ENCODE measurements around the gene SUPV3L1.
"Not testable (repeated sequence)": the region's sequence is repeated elsewhere in the genome, so short reads cannot be mapped to it uniquely, and the experiment has no call there.

Gene SUPV3L1

DNA sequence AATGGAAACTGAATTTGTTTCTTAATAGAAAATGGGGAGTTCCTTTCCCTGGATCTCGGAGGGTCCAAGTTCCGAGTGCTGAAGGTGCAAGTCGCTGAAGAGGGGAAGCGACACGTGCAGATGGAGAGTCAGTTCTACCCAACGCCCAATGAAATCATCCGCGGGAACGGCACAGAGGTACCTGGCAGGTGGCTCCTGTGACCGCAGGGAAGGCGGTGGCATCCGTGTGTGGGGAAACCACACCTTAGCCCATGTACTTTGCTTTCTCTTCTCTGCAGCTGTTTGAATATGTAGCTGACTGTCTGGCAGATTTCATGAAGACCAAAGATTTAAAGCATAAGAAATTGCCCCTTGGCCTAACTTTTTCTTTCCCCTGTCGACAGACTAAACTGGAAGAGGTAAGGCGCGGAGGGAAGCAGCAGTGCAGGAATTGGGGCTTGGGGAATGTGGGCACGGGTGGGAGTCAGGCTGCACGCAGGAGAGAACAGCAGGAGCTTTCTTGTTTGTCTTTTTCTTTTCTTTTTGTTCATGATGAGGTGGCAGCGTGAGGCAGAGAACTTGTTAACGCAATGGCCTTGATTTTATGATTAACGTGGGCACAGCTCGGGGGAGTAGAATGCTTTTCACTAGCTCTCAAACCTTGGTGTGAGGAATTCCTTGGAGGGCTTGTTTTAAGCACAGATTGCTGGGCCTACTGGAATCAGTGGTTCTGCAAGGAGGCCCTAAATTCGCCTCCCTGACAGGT lies 52.9 kb downstream of the SUPV3L1 start:
- no peak for DNase-seq

DNA sequence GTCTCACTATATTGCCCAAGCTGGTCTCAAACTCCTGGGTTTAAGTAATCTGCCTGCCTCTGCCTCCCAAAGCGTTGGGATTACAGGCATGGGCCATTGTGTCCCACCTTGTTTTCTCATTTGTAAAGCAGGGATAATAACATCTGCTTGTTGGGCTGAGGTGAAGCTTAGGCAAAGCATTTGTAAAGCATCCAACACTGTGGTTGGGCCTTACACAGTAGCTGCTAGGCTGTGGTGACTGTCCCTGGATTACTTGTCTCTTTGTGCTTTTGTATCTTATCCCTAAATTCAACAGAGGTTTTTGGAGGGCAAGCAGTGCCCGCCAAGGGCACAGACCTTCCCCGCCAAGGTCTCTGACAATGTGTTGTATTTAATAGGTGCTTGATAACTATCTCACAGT lies 54.4 kb downstream of the SUPV3L1 start:
- DNase-seq = no peak

DNA sequence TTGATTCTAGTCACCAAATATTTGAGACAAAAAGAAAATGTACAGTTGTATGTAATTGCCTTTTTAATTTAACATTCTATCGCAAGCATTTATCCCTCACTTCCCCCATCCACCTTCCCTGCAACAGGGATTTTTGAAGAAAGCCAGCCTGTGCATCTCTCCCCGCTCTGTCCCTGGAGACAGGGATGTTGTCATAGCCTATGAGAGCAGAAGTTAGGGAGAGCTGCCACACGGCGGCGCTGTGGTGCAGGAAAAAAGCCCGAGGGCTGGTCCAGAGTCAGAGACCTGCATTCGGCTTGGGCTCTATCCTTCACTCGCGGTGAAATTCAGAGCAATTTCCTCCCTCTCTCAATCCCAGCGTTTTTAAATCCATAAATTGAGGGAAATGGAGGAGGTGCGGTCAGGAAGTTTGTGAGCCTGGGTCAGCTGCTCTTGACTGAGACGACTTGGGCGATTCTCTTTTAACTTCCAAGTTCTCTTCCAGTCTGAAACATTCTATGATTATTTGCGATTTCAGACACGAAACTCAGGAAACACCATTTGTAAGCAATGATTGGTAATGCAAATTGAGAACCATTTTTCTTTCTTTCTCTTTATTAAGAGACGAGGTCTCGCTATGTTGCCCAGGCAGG lies 57.6 kb downstream of the SUPV3L1 start:
- peak; percentile 74 for DNase-seq

DNA sequence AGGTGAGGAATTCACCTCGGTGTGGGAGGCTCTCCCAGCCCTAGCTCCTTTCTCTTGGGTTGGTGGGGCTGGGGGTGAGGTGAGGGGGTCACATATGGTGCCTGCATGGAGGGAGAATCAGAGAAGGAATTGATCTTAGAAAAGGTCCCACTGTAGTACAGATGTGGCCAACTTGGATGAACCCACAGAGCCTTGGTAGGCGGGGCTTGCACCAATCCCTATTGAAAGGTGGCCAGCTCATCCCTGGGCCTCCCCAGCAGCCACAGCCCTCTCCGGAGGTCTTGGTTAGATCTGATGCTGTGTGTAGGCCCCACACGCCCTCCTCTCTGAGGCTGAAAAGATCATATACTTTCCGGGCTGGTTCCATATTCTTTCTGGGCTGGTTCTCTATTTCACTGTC lies 59.1 kb downstream of the SUPV3L1 start:
- DNase-seq = no peak

DNA sequence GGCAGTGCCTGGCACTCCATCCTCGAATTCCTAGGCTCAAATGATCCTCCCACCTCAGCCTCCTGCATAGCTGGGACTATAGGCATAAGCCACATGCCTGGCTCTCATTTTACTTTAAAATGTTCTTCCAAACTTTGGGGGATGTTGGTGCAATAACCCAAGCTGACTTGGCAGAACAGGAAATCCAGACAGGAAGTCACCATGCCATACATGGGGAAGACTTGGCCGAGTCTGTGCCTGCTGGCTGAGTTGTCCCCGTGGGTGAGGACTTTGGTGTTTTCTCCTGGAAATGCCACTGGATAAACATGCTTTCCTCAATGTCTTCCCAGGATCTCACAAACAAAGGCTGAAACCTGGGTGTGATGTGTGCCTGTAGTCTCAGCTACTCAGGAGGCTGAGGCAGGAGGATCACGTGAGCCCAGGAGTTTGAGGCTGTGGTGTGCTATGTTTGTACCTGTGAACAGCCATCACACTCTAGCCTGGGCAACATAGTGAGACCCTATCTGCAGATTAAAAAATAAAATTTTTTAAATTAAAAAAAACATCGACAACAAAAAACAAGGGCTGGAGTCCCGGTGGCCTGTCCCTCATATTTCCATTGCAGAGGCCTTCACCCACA lies 59.9 kb downstream of the SUPV3L1 start:
- DNase-seq = no peak

DNA sequence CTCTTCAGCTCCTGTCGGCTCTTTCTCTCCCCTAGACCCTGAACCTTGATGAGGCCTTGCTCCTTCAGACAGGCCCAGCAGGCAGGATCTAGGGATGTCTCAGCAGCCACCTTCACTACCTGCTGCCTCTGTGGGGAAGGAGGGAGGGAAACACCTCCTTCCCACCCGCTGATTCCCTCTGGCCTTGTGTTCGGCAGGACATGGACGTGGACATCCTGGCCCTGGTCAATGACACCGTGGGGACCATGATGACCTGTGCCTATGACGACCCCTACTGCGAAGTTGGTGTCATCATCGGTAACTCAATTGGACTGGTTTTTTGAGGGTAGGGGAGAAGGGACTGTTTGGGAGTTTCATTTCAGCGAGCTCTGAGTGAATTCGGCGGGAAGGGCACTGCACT lies 60.4 kb downstream of the SUPV3L1 start:
- DNase-seq = no peak

DNA sequence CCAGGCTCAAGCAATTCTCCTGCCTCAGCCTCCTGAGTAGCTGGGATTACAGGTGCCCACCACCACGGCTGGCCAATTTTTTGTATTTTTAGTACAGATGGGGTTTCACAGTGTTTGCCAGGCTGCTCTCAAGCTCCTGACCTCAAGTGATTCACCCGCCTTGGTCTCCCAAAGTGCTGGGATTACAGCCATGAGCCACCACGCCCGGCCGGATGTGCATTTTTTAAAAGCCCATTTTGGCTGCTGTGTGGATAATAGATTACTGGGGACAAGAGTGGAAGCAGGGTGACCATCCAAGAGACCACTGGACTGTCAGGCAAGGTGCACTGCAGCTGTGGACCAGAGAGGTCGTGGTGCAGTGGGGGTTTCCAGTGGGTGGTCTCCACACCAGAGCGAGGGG lies 61.5 kb downstream of the SUPV3L1 start:
- no peak for DNase-seq

DNA sequence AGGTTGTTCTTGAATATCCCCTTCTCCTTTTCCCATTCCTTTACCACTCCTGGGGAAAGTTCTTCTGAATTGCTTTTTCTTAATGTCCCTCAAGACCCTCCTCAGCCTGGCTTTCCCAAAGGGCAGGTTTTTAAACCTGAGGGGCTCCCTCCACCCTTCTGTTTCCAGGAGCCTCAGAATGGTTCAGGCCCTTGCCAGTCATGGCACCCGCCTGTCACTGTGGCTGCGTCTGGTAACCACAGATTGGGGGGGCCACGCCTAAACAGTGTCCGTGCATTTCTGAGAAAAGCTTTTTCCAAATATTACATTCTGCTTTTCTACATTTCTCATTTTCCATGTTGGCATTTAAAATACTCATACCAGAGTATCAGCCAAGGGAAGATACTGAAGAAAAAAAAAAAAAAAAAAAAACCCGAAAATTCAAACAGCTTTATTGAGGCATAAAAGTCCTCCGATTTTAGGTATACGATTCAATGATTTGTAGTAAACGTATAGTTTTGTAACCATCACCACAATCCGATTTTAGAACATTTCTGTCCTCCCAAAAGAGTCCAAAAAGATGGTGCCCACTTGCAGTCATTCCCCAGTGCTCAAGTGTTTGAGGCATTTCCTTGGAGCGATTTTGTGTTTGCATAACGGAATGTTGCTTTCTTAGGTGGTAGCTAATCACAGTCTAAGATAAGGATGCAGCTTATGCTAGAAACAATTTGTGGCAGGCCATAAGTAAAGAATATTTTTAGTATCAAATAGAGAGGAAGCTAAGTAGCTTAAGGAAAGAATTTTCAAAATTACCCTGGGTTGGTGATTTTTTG lies 62.2 kb downstream of the SUPV3L1 start:
- DNase-seq = no peak

DNA sequence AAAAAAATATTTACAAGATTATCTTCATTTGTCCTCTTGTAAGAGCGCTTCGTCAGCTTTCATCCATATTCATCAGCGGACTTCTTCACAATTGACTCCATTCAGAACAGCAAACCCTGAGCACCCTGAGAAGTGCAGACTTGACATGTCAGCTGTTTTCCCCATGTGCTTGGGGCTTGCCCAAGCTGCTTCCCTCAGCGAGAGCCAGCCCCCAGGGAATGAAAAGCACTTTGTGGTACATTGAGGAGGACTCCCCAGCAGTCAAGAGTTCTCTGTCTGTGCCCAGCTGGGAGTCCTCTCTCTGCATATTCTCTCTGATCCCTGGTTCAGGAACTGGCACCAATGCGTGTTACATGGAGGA lies 62.8 kb downstream of the SUPV3L1 start:
- no peak for DNase-seq

DNA sequence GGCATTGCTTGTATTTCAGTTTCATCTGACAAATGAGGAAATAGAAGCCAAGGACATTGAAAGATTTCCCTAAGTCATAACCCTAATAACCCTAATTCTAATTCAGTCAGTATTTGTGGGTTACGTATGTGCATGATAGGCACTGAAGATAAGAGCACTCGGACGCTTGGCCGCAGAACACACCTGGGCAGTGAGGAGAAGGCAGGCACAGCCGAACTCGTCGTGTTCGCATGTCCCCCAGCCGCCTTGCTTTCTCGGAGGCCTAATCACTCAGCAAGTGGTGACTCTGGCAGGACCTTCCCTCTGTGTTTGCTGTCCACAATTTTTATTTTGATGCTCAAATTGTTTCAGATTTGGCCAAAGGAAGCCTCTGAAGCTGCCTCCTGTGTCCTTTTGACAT lies 63.8 kb downstream of the SUPV3L1 start:
- DNase-seq = no peak

DNA sequence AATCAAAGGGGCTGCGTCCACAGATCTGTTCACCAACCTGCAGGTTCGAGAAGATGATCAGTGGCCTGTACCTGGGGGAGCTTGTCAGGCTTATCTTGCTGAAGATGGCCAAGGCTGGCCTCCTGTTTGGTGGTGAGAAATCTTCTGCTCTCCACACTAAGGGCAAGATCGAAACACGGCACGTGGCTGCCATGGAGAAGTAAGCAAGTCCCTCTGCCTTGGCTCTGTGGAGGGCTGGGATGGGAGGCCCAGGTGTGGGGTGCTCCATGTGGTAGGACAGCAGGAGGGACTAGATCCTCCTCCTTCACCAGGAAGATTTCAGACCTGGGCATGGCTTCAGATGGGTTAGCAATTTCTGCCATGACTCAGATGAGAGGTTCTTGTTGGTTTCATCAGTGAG lies 66.0 kb downstream of the SUPV3L1 start:
- no peak for DNase-seq

DNA sequence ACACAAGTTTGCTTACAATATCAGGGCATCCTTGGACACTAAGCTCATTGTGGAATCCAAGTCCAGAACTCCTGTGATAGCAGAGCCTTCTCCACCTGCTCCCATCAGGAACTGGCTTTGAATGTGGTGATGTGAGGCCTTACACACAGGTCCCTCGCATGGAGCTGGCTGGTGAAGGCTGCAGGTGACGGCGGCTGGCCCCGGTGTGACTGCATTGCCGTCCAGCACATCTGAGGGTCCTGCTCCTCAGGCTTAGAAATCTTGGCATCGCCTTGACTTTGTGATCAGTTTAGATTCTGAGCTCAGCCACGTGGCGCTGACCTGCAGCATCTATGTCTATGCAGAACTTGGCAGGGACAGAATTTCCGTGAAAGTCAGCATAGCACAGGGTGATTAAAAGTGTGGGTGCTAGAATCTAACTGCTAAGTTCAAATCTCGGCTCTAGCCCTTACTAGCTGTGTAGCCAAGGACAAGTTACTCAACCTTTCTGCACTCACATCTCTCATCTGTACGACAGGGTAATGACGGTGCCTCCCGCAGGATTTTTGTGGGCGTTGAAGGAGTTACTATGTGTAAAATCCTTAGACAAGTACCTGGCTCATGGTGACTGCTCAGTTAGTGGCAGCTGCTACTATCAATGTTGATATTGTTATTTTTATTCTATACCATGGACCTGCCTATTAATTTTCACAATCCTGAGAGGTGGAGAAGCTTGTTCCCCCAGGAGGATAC lies 66.7 kb downstream of the SUPV3L1 start:
- no peak for DNase-seq

DNA sequence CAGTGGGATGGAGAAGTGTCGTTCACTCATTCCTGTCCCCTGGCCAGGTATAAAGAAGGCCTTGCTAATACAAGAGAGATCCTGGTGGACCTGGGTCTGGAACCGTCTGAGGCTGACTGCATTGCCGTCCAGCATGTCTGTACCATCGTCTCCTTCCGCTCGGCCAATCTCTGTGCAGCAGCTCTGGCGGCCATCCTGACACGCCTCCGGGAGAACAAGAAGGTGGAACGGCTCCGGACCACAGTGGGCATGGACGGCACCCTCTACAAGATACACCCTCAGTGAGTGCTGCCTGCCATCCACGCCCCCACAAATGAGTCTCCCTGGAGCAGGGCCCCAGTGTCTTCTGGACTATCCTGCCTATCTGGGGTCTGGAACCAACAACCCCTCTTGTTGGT lies 67.3 kb downstream of the SUPV3L1 start:
- no peak for DNase-seq

DNA sequence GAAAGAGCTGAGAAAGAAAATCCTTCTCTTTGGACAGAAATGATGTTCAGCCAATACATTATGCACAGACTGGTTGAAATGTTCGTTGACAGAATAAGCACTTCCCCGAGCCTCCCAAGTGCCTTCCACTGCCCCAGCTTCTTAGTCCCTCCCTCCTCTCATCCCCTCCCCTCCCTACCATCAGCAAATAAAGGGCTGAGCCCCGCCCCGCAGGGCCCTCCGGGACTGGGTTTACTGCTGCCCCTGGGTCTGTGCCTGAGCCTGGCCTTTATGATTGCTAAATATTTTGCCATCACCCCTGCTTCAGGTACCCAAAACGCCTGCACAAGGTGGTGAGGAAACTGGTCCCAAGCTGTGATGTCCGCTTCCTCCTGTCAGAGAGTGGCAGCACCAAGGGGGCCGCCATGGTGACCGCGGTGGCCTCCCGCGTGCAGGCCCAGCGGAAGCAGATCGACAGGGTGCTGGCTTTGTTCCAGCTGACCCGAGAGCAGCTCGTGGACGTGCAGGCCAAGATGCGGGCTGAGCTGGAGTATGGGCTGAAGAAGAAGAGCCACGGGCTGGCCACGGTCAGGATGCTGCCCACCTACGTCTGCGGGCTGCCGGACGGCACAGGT lies 68.2 kb downstream of the SUPV3L1 start:
- DNase-seq = no peak

DNA sequence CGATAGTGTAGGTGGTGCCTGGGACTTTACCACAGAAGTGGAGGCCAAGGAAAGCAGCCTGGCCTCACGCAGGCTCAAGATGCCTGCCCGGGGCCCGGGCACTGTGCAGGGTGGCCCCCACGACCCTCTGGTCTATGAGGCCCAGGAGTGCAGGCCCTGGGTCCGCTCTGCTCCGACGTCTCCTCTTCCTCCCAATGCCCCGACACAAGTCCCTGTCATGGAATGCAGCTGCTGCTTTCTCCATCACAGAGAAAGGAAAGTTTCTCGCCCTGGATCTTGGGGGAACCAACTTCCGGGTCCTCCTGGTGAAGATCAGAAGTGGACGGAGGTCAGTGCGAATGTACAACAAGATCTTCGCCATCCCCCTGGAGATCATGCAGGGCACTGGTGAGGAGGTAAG lies 70.0 kb downstream of the SUPV3L1 start:
- no peak for DNase-seq

DNA sequence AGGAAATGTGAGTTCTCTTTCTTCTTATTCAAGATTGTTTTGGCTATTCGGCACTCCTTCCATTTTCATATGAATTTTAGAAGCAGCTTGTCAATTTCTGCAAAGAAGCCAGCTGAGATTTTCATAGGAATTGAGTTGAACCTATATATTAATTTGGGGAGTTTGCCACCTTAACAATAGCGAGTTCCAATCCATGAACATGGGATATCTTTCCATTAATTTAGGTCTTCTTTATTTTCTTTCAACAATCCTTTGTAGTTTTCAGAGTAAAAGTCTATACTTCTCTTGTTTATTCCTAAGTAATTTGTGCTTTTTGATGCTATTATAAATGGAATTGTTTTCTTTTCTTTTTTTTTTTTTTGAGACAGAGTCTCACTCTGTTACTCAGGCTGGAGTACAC lies 71.4 kb downstream of the SUPV3L1 start:
- DNase-seq = not testable (repeated sequence)

DNA sequence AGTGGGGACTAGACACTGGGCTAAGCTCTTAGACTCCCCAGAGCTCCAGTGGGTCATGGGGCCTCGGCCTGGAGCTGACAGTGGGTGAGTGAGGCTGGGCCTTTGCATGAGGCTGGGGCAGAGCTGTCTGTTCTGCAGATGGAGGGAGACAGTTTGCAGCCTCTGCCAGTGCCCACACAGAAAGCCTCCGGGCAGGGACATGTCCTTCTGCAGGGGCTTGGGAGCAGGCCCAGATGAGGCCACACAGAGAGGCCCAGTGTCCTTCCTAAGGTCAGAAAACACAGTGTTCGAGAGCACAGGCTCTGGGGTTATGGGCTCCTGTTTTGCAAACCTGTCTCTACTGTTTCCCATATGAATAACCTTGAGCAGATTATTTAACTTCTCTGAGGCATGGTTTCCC lies 73.1 kb downstream of the SUPV3L1 start:
- DNase-seq = no peak

DNA sequence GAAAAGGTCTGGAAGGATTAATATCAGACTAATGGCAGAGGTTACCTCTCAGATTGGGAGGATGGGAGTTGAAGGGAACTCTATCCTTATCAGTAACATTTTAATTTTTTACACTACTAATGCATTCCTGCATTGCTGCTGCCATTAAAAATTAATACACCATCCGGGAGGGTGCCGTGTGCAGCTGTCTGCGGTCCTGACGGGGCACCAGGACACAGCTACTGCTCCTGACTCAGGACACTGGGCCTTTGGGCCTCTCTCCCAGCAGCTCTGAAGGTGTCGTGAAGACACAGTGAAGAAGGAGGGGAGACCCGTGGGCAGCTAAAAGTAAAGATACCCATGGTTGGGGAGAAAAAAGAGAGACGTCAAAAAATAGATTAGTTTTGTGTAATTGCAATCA lies 74.8 kb downstream of the SUPV3L1 start:
- no peak for DNase-seq
